ENCODE results near the gene RNF227.
"Not testable (repeated sequence)": the region's sequence is repeated elsewhere in the genome, so short reads cannot be mapped to it uniquely, and the experiment has no call there.

Gene RNF227

DNA sequence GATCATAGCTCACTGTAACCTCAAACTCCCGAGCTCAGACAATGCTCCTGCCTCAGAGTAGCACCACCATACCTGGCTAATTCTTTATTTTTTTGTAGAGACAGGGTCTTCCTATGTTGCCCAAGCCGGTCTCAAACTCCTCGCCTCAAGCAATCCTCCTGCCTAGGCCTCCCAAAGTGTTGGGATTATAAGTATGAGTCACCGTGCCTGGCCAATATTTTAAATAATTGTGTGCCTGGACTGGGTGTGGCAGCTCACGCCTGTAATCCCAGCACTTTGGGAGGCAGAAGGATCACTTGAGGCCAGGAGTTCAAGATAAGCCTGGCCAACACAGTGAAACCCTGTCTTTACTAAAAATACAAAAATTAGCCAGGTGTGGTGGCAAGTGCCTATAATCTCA lies 51.7 kb downstream of the RNF227 start:
- not testable (repeated sequence) for DNase-seq (ENCODE audit: low read depth)

All from activated gamma-delta T cell treated with anti-CD3 and anti-CD28 coated beads, Interleukin-2, amount 50 U/mL, for 16 hours (primary cell).